NCI-H1436 (cell line): ENCODE measurements around the gene FKBP2.

ENCODE experiments used
- DNase-seq: peaks from one replicate; lab custom pipeline; 2025; lab: John Stamatoyannopoulos, UW

The FKBP2 gene

GRCh38 chr11:64240435-64241240 lies at the start of gene FKBP2:
FKBP2 (plus strand) TSS chr11:64241095; CDS start chr11:64242388, 1,293 bp downstream.
- peak; percentile 95 for DNase-seq

GRCh38 chr11:64192434-64192833 lies 48.5 kb upstream of the FKBP2 start:
- DNase-seq, result no peak

- DNase-seq, result no peak
These were observed 44.3 kb upstream of the FKBP2 start for GRCh38 chr11:64196626-64197025.

- no peak for DNase-seq
These were observed 42.4 kb upstream of the FKBP2 start for GRCh38 chr11:64198511-64198910.

DNA sequence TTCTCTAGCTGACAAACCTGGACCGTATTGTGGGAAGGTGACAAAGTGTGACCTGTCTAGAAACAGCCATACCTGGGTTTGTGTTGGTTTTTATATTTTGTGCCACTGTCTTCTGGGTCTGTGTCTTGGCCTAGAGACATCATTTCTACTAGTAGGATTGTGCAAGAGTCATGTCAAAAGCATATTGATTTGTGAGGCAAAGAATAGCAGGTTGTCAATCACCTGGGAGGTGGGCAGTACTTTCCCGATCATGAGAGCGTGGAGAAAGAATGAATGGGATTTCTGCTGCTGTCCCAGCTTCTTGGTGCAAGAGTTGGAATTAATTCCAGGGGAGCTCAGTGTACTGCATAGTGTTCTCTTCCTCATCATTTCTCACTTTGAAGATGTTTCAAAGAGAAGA lies 39.4 kb upstream of the FKBP2 start:
- DNase-seq, result no peak

GRCh38 chr11:64202992-64203391 lies 37.9 kb upstream of the FKBP2 start:
- no peak for DNase-seq

- no peak for DNase-seq
These were observed 37.3 kb upstream of the FKBP2 start for GRCh38 chr11:64203421-64204079.

GRCh38 chr11:64204080-64204440 lies 36.8 kb upstream of the FKBP2 start:
- no peak for DNase-seq

- peak; percentile 78 for DNase-seq
These were observed 36.4 kb upstream of the FKBP2 start for GRCh38 chr11:64204464-64204989.

DNA sequence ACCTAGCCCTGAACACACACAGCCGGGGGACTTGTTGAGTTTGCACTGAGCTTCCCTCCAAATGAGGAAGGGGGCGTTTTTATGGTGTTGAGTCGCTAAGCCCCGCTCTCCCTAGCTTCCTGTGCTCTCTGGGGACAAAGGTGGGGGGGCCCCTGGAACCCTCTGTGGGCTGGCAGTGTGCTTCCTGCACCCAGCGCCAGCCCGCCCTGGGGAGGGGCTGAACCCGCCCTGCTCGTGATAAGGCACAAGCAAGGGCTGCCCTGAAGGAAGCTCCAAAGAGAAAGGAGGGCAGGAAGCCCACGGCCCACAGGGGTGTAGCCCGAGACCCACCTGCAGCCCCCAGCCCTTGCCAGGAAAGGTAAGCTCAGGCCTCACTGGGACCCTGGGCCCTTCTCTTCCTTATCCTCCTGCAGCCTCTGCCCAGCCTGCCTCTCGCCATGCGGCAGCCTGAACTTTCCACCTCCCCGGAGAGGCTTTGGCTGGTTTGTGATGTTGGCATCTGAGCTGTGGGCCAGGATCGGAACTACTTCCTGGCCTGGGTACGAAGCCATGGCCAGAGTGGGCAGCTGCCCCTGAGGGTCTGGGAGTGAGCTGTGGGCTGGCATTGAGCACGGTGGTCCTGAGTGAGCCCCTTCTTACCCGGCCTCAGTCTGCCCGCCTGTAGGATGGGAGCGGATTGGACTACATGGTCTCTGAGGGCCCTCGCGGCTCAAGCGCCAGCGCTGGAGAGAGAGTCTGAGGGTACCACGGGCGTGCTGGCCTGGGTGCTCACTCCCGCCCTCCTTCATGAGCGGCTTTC lies 34.2 kb upstream of the FKBP2 start, which contains the start of gene FERMT3:
Gene FERMT3 (plus strand): TSS at position 265 of the 799 bp plus-strand sequence. CDS start 644 bp downstream, outside the sequence.
- no peak for DNase-seq

- no peak for DNase-seq
These were observed 33.4 kb upstream of the FKBP2 start for GRCh38 chr11:64207256-64208085.

GRCh38 chr11:64208086-64208795 lies 32.7 kb upstream of the FKBP2 start:
- no peak for DNase-seq

- no peak for DNase-seq
These were observed 31.9 kb upstream of the FKBP2 start for GRCh38 chr11:64208796-64209562.

- no peak for DNase-seq
These were observed 31.4 kb upstream of the FKBP2 start for GRCh38 chr11:64209563-64209843.

GRCh38 chr11:64210301-64211020 lies 30.4 kb upstream of the FKBP2 start:
- no peak for DNase-seq

- no peak for DNase-seq
These were observed 29.6 kb upstream of the FKBP2 start for GRCh38 chr11:64211181-64211872.

DNA sequence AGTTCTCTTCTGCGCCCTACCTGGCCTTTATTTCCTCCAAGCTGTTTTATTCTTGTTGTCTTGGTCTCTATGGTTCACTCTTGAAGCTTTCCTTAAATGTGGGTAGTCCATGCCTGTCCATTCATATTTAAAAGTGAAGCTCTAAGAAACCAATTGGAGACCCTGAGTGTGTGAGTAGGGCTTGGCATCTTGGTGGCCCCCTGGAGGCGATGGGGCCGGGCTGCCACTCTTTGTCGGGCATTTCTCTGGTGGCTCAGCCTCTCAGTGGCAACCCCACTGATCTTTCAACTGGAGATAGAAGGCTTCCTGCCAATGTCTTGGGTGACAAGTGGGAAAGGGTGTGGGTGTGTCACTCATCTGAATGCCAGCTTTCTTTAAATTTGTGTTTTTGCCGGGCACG lies 24.0 kb upstream of the FKBP2 start:
- no peak for DNase-seq

GRCh38 chr11:64218628-64219353 lies 22.1 kb upstream of the FKBP2 start:
- DNase-seq, result no peak
